Sigmoid colon (tissue), 4 donors: ENCODE data around the gene ADCY3.

Experiments used
- CTCF ChIP-seq, 4 experiments: fragments of 450-650 bp in 3 of 4; fragments of 200-600 bp in 1 of 4; IDR thresholded peaks; one replicate each; pipeline ENCODE4 v1.5.1; 2016 to 2019; ENCODE audit warnings: antibody characterized with exemption in 4 of 4, mild to moderate bottlenecking in 3 of 4, moderate library complexity in 2 of 4
- EP300 ChIP-seq, 4 donors: sonication (generic); formaldehyde crosslinking; IDR thresholded peaks; one replicate each; pipeline ENCODE4 v1.6.1; 2017; ENCODE audit warnings: antibody characterized with exemption in 4 of 4
- POLR2AphosphoS5 ChIP-seq, 4 donors: sonication (generic); formaldehyde crosslinking; IDR thresholded peaks; one replicate each; pipeline ENCODE4 v1.6.1; 2017; ENCODE audit warnings: antibody characterized with exemption in 4 of 4

GRCh38 chr2:24885221-24886125 lies 34.6 kb downstream of the ADCY3 start:
- TF ChIP-seq CTCF (IDR thresholded peaks at IDR 0.05), result no peak
- no peak for TF ChIP-seq EP300 (IDR thresholded peaks at IDR 0.05)
- TF ChIP-seq POLR2AphosphoS5 (IDR thresholded peaks at IDR 0.05), result no peak
